ENCODE results near the gene FLNB.

FLNB gene

GRCh38 chr3:58214484-58215316 lies 206.5 kb downstream of the FLNB start:
- DNase-seq = peak; percentile 45

- DNase-seq = peak; percentile 47
Measured at GRCh38 chr3:58215317-58216025, 207.2 kb downstream of the FLNB start.

GRCh38 chr3:58216496-58217195 lies 208.4 kb downstream of the FLNB start:
- no peak for DNase-seq

DNA sequence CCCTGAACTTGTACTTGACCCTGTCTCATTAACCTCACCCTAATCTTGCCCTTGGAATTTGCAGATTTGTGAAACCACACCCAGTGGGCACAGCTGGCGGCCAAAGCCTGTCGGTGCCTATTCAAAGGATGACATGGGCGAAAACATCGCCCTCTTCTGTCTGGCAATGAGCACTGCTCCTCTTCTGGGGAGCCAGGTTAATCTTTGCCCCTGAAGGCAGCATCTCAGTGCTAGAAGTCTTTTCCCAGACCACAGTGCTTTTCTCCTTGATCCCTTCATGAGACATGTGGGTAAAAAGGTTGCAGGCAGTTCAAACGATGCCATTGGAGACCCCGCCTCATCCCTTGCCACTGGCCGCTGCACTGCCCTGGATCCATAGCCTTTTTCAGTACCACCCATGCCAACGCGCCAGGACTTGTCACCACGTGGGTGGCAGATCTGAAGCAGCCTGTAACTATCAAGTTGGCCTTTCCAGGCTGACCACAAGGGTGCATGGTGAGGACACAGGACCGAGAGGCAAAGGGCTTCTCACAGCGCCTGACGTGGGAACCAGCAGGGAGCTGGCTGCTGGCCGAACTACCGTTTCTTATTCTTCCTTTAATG lies 209.1 kb downstream of the FLNB start:
- peak; percentile 84 for DNase-seq

- DNase-seq = no peak
Measured at GRCh38 chr3:58218904-58219303, 210.7 kb downstream of the FLNB start.
